ENCODE results near the gene ENTPD2. TPM values are rescaled to one million over a fixed set of nuclear protein-coding genes. Genes with fewer than 3 reads are reported as not detected.
A peak's percentile ranks its signal among the peaks of the same experiment; 100 is the strongest.

ENTPD2 gene
- total RNA-seq, 1 experiment from 2014 or later = not detected

DNA sequence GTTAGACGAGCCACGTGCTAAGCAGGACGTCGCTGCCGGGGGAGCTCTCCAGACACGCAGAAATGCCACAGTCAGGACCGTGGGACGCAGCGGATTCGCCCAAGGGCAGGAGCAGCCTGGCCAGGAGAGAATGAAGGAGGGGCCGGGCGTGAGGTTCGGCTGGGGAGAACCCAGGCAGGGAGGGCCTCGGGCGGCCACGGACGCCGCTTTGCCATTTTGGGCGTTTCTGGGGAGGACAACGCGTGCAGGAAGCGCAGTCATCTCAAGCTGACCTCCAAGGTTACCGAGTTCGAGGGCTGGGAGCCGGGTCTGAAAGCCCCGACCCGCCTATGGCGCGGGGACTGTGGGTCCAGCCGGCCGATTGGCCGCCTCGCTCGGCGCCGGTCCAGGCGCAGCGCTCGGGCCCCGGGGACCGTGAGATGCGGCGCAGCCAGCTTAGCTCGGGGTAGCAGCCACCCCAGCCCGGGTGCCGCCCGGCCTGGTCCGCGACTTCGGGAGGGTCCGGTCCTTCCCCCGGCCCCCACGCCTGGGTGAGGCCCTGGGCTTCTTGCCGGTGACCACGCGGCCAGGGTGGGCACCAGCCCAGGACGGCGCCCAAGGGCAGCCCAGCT lies 32.2 kb upstream of the ENTPD2 start:
- H3K4me1 ChIP-seq (replicated peaks) = peaks cover 42% of the 10 kb centered on the region
- peak overlapping the region; percentile 78 for H3K27ac ChIP-seq
- peak overlapping the region; percentile 70 for H3K4me3 ChIP-seq
- DNase-seq (ENCODE audit: low read depth in 1 of 2, low spot score in 2 of 2) = no peak
- H3K36me3 ChIP-seq = peaks cover 14% of the 10 kb centered on the region
- no peaks in the 10 kb centered on the region for H3K9me3 ChIP-seq (replicated peaks)
- no peaks in the 10 kb centered on the region for H3K27me3 ChIP-seq (replicated peaks)

GRCh38 chr9:137084526-137084925 lies 30.7 kb upstream of the ENTPD2 start:
- Histone ChIP-seq H3K36me3 (peaks cover 18% of the 10 kb centered on the region), H3K4me3 (no peak overlapping the region), H3K9me3 (replicated peaks) (no peaks in the 10 kb centered on the region), H3K4me1 (replicated peaks) (peaks cover 42% of the 10 kb centered on the region), H3K27ac (no peak overlapping the region), H3K27me3 (replicated peaks) (no peaks in the 10 kb centered on the region)
- DNase-seq (ENCODE audit: low read depth in 1 of 2, low spot score in 2 of 2) = no peak

DNA sequence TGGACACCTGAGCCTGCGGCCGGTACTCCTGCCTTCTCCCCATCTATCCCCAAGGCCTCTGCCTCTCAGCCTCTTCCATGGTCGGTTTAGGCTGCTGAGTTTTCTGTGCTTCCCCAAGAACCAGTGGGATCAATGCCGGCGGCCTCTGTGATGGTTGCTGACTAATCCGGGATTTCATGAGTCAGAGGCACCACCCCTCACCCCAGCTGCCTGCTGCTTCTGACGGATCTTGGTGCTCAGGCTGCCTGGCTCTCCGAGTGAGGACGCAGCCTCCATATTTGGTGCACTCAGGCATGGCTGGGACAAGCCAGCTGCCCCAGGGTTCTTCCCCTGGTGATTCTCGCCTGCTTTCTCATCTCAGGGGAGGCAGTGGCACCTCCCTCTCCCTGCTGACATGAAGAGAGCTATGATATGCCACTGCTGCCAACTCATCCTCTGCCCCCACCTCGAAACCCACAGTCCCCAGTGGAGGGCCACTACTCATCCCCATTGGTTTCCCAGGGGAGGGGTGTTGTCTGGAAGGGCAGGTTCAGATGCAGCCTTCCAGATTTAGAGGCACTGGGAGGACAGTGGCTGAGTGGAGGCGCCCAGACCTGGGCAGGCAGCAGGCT lies 29.6 kb upstream of the ENTPD2 start:
- Histone ChIP-seq H3K27ac (peak overlapping the region; percentile 32), H3K9me3 (replicated peaks) (no peaks in the 10 kb centered on the region), H3K4me1 (replicated peaks) (peaks cover 42% of the 10 kb centered on the region), H3K4me3 (no peak overlapping the region), H3K36me3 (peaks cover 19% of the 10 kb centered on the region), H3K27me3 (replicated peaks) (no peaks in the 10 kb centered on the region)
- peak; percentile 79 to 91 for DNase-seq (ENCODE audit: low read depth in 1 of 2, low spot score in 2 of 2)

- DNase-seq (ENCODE audit: low read depth in 1 of 2, low spot score in 2 of 2) = no peak
- Histone ChIP-seq H3K36me3 (peaks cover 22% of the 10 kb centered on the region), H3K27me3 (replicated peaks) (no peaks in the 10 kb centered on the region), H3K9me3 (replicated peaks) (no peaks in the 10 kb centered on the region), H3K4me1 (replicated peaks) (peaks cover 48% of the 10 kb centered on the region), H3K27ac (peak overlapping the region; percentile 32), H3K4me3 (no peak overlapping the region)
Observed at GRCh38 chr9:137082925-137083290, 29.0 kb upstream of the ENTPD2 start.

DNA sequence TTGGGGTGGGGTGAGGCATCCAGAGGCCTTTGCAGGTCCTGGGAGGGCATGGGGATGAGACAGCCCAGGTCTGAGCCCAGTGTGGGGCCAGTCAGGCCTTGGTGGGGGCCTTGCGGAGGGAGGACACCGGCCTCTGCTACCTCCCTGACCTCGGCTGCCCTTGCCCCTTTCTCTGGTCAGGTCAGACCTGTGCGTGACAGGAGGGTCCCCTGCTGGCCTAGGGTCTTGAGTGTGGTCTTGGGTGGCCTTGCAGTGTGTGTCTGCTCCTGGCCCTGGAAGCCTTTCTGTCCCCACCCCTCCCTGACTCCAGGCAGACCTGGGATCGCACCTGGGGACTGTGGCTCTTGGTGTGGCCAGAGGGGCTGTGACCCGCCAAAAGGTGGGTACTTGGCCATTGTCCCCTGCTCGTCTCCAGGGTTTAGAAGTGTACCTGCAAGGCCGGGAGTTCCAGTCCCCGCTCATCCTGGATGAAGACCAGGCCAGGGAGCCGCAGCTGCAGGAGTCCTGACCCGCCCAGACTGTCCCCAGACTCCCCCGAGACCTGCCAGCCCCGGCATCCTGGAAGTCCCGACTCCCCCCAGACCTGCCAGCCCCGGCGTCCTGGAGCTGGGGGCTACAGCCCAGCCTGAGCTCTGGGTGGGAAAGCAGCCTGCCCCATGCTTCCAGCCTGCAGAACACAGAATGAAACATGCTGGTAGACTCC lies 28.5 kb upstream of the ENTPD2 start:
- Histone ChIP-seq H3K9me3 (replicated peaks) (no peaks in the 10 kb centered on the region), H3K4me3 (no peak overlapping the region), H3K27ac (no peak overlapping the region), H3K36me3 (peaks cover 22% of the 10 kb centered on the region), H3K27me3 (replicated peaks) (no peaks in the 10 kb centered on the region), H3K4me1 (replicated peaks) (peaks cover 49% of the 10 kb centered on the region)
- no peak for DNase-seq (ENCODE audit: low read depth in 1 of 2, low spot score in 2 of 2)

DNA sequence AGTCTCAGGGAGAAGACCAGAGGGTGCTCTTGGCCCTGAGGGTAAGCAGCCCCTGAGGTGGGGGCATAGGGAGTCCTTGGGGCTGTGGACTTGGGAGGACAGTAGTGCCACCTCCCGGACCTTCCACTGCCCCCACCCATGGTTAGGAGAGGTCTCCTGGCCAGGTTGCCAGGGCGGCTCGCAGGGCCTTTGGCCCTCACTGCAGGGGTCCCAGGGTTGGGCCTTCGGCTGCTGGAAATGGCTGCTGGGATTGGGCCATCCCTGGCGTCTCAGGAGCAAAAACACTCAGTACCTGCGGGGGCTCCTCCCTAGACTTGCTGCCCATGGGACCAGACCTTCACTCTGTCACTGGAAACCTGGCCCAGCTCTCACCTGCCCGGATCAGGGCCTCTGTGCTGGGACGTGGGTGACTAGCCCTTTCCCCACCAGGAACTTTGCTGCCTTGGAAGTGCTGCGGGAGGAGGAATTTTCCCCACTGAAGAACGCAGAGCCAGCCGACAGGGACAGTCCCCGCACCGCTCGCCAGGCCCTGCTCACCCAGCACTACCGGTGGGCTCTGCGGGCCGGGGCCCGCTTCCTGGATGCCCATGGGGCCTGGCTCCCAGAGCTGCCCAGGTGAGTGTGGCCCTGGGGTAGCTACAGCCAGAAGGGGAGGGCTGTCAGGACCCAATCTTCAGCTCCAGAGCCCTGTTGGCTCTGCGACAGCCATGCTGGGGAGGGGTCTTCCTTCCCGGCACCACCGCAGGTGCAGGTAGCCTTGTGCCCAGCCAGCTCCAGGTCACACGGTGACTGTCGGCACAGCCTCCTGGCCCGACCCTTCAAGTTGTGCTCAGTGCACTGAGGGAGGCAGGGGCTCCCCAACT lies 26.6 kb upstream of the ENTPD2 start:
- H3K36me3 ChIP-seq = peaks cover 22% of the 10 kb centered on the region
- H3K4me3 ChIP-seq = no peak overlapping the region
- H3K9me3 ChIP-seq (replicated peaks) = no peaks in the 10 kb centered on the region
- no peak overlapping the region for H3K27ac ChIP-seq
- no peak for DNase-seq (ENCODE audit: low read depth in 1 of 2, low spot score in 2 of 2)
- peaks cover 39% of the 10 kb centered on the region for H3K4me1 ChIP-seq (replicated peaks)
- H3K27me3 ChIP-seq (replicated peaks) = no peaks in the 10 kb centered on the region

- Histone ChIP-seq H3K4me3 (no peak overlapping the region), H3K27ac (no peak overlapping the region), H3K36me3 (peaks cover 22% of the 10 kb centered on the region), H3K4me1 (replicated peaks) (peaks cover 41% of the 10 kb centered on the region), H3K9me3 (replicated peaks) (no peaks in the 10 kb centered on the region), H3K27me3 (replicated peaks) (no peaks in the 10 kb centered on the region)
- DNase-seq (ENCODE audit: low read depth in 1 of 2, low spot score in 2 of 2) = no peak
Observed at GRCh38 chr9:137079401-137079787, 25.5 kb upstream of the ENTPD2 start.

GRCh38 chr9:137078701-137079400 lies 25.0 kb upstream of the ENTPD2 start:
- DNase-seq (ENCODE audit: low read depth in 1 of 2, low spot score in 2 of 2) = no peak
- no peaks in the 10 kb centered on the region for H3K27me3 ChIP-seq (replicated peaks)
- H3K4me1 ChIP-seq (replicated peaks) = peaks cover 35% of the 10 kb centered on the region
- H3K27ac ChIP-seq = no peak overlapping the region
- H3K36me3 ChIP-seq = peaks cover 22% of the 10 kb centered on the region
- H3K4me3 ChIP-seq = no peak overlapping the region
- no peaks in the 10 kb centered on the region for H3K9me3 ChIP-seq (replicated peaks)

DNA sequence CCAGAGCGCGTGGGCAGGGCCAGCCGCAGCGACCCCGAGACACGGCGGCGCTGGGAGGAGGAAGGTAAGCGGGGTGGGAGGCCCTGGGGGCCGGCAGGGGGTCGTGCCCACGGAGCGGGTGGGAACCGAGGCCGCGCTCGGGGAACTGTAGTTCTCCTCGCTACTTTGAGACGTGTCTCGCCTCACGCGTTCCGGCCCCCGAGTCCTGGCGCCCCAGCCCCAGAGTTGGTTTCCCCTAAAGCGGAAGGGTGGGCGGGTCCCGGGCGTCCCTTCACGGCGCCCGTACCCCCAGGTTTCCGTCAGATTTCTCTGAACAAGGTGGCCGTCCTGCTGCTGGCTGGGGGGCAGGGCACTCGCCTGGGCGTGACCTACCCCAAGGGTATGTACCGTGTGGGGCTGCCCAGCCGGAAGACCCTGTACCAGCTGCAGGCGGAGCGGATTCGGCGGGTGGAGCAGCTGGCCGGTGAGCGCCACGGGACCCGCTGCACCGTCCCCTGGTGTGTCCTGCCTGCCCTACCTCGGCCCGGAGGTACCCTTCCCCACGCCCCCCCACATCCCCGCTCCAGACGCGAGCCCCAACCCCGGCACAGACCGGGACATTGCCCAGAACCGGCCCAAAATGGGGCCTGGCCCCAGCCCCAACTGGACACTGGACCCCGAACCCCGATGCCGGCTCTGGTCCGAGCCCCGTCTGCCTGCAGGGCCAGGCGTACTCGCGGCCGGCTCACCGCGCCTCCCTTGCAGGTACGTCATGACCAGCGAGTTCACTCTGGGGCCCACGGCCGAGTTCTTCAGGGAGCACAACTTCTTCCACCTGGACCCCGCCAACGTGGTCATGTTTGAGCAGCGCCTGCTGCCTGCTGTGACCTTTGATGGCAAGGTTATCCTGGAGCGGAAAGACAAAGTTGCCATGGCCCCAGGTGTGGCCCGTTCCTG lies 24.2 kb upstream of the ENTPD2 start:
- peaks cover 27% of the 10 kb centered on the region for H3K4me1 ChIP-seq (replicated peaks)
- peaks cover 20% of the 10 kb centered on the region for H3K36me3 ChIP-seq
- H3K4me3 ChIP-seq = peak overlapping the region; percentile 54
- no peak for DNase-seq (ENCODE audit: low read depth in 1 of 2, low spot score in 2 of 2)
- no peaks in the 10 kb centered on the region for H3K27me3 ChIP-seq (replicated peaks)
- no peak overlapping the region for H3K27ac ChIP-seq
- no peaks in the 10 kb centered on the region for H3K9me3 ChIP-seq (replicated peaks)

DNA sequence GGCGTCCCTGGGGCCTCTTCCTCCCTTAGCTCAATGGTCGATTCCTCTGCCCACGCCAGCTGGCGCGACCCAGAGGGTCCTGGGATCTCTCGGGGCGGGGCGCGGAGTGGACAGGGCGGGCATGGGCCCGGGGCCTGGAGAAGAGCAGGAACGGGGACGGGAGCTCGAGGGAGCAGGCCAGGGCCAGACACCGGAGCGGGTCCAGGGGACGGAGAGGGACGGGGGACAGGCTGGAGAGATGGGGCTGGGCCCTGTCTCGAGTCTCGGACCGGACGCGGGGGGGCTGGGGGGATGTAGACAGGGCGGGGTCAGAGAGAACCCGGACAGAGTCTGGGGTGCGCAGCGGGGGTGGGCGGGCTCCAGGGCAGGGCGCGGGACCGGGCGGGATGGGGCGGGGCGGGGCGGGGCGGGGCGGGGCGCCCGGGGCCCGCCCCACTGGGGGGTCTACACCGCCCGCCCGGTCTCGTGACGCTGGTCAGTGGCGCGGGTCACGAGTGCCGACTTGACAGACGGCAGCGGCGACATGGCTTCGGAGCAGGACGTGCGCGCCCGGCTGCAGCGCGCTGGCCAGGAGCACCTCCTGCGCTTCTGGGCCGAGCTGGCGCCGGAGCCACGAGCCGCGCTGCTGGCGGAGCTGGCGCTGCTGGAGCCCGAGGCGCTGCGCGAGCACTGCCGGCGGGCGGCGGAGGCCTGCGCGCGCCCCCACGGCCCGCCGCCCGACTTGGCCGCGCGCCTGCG lies 23.3 kb upstream of the ENTPD2 start, which contains the start of gene UAP1L1:
TSS of gene UAP1L1 (plus strand) at position 508 of the 738 bp plus-strand sequence. CDS start at position 524, 16 bp downstream.
- Histone ChIP-seq H3K36me3 (peaks cover 12% of the 10 kb centered on the region; the same call in 1 of the 2 replicates), H3K27me3 (replicated peaks) (no peaks in the 10 kb centered on the region), H3K4me3 (peak within 1 kb of the TSS; percentile 54), H3K9me3 (replicated peaks) (no peaks in the 10 kb centered on the region), H3K27ac (no peak within 1 kb of the TSS), H3K4me1 (replicated peaks) (peaks cover 21% of the 10 kb centered on the region)
- peak in 1 of 2 experiments; percentile 67 for DNase-seq (ENCODE audit: low read depth in 1 of 2, low spot score in 2 of 2)

- Histone ChIP-seq H3K4me1 (replicated peaks) (peaks cover 21% of the 10 kb centered on the region), H3K27ac (no peak overlapping the region), H3K4me3 (peak overlapping the region; percentile 54)
Observed at GRCh38 chr9:137076636-137077009, 22.8 kb upstream of the ENTPD2 start.

DNA sequence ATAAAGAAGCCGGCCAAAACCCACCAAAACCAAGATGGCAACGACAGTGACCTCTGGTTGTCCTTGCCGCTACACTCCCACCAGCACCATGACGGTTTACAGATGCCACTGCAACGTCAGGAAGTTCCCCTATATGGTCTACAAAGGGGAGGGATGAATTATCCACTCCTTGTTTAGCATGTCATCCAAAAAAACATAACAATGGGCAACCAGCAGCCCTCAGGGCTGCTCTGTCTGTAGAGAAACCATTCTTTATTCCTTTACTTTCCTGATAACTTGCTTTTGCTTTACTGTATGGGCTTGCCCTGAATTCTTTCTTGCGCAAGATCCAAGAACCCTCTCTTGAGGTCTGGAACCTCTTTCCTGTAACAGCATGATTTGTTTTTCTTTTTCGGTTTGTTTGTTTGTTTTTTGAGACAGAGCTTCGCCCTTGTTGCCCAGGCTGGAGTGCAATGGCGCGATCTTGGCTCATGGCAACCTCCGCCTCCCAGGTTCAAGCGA lies 21.5 kb upstream of the ENTPD2 start:
- no peaks in the 10 kb centered on the region for H3K9me3 ChIP-seq (replicated peaks)
- DNase-seq (ENCODE audit: low read depth in 1 of 2, low spot score in 2 of 2) = no peak
- no peaks in the 10 kb centered on the region for H3K27me3 ChIP-seq (replicated peaks)
- no peak overlapping the region for H3K4me3 ChIP-seq
- no peak overlapping the region for H3K27ac ChIP-seq
- peaks cover 4% of the 10 kb centered on the region for H3K36me3 ChIP-seq
- peaks cover 31% of the 10 kb centered on the region for H3K4me1 ChIP-seq (replicated peaks)

More at GRCh38 chr9:137076636-137077009, 22.8 kb upstream of the ENTPD2 start:
- no peaks in the 10 kb centered on the region for H3K27me3 ChIP-seq (replicated peaks)
- no peak for DNase-seq (ENCODE audit: low read depth in 1 of 2, low spot score in 2 of 2)
- no peaks in the 10 kb centered on the region for H3K9me3 ChIP-seq (replicated peaks)
- H3K36me3 ChIP-seq = peaks cover 10% of the 10 kb centered on the region; the same call in 1 of the 2 replicates
